Measurements from ENCODE around the gene AQP2. TPM values are rescaled to one million over a fixed set of nuclear protein-coding genes. Genes with fewer than 3 reads are reported as not detected.
A peak's percentile ranks its signal among the peaks of the same experiment; 100 is the strongest.

AQP2 gene
- total and polyA plus RNA-seq, 2 of the 4 experiments (the other 2 are of a cell fraction), result not detected

GRCh38 chr12:49979791-49980190 is 29.3 kb downstream of the AQP2 start:
- Histone ChIP-seq H3K4me3 (ENCODE audit: insufficient read depth, low read depth, low read length) (no peak overlapping the region), H2BK15ac (ENCODE audit: low read depth, low read length) (no peak overlapping the region), H2AK9ac (replicated peaks; ENCODE audit: low read depth, low read length, poor library complexity) (no peak overlapping the region), H3K56ac (ENCODE audit: extremely low read depth, insufficient read depth, low read length) (no peak overlapping the region), H2BK5ac (ENCODE audit: low read depth, low read length, poor library complexity, severe bottlenecking) (no peak overlapping the region), H3K4me1 (ENCODE audit: control insufficient read depth, insufficient read depth, low read length) (peaks cover 15% of the 10 kb centered on the region), H2AFZ (replicated peaks; ENCODE audit: low read length, poor library complexity) (no peak overlapping the region), H3K36me3 (ENCODE audit: control insufficient read depth, insufficient read depth, low read length) (no peaks in the 10 kb centered on the region), H3K14ac (replicated peaks; ENCODE audit: low read depth, low read length) (no peak overlapping the region), H2AK5ac (ENCODE audit: low read depth, low read length) (peak overlapping the region; percentile 58; the same call in 1 of the 2 replicates), H3K9me3 (ENCODE audit: control insufficient read depth, insufficient read depth, low read length) (no peaks in the 10 kb centered on the region), H3K4me2 (ENCODE audit: low read depth, low read length) (no peak overlapping the region), H4K91ac (ENCODE audit: insufficient read depth, low read depth, low read length) (no peak overlapping the region), H3K23ac (ENCODE audit: low read depth, low read length) (no peak overlapping the region), H3K27me3 (ENCODE audit: control insufficient read depth, insufficient read depth, low read length) (no peaks in the 10 kb centered on the region), H4K8ac (ENCODE audit: low read depth in 2 of 2, low read length in 2 of 2) (0 out of 4 replicates have a peak overlapping the region, but pooled peaks of 1 of the 2 experiments have one; percentile 15), H3K27ac (ENCODE audit: insufficient read depth, low read length) (no peak overlapping the region), H2BK20ac (ENCODE audit: low read depth, low read length) (no peak overlapping the region), H3K4ac (ENCODE audit: low read depth, low read length) (no peak overlapping the region), H3K79me1 (ENCODE audit: low read depth in 1 of 2, low read length in 2 of 2) (peaks cover 0 to 11% of the 10 kb centered on the region in 2 experiments; a peak in 2 of 4 replicates), H3K9me1 (ENCODE audit: insufficient read depth, low read length) (peaks cover 13% of the 10 kb centered on the region), H4K5ac (ENCODE audit: low read depth, low read length) (no peak overlapping the region), H2BK120ac (ENCODE audit: low read depth, low read length) (no peak overlapping the region), H3K9ac (ENCODE audit: low read depth, low read length) (no peak overlapping the region), H3K18ac (ENCODE audit: low read depth, low read length) (no peak overlapping the region), H4K20me1 (ENCODE audit: insufficient read depth, low read length) (no peaks in the 10 kb centered on the region)
- intact Hi-C loops (cut with micrococcal nuclease) (no loop called here), dilution Hi-C loops (cut with HindIII; ENCODE audit: low sequenced_read_pairs, unreplicated experiment) (no loop called here), in situ Hi-C loops (cut with MboI; ENCODE audit: low sequenced_read_pairs) (loop anchor here (10.0 kb wide), 1 partner anchor 195 kb away; no protein-coding TSS in a partner anchor)
- no CpG with 5 or more reads among the region's 3 CpGs for WGBS, 2 experiments (ENCODE audit: extremely low coverage in 2 of 2, insufficient read length in 1 of 2)
- ATAC-seq (ENCODE audit: low read depth) (no peak), DNase-seq (no peak)
- TF ChIP-seq ELK1 (IDR thresholded peaks at IDR 0.05; ENCODE audit: borderline replicate concordance, low read depth, low read length), result no peak
- TF ChIP-seq BHLHE40 (IDR thresholded peaks at IDR 0.05; ENCODE audit: low read depth, low read length), result no peak
- no peak for TF ChIP-seq MAFK (IDR thresholded peaks at IDR 0.05; ENCODE audit: low read depth, low read length)
- no peak for TF ChIP-seq CHD1 (IDR thresholded peaks at IDR 0.05; ENCODE audit: low read depth, low read length)
- no peak for TF ChIP-seq MAZ (IDR thresholded peaks at IDR 0.05; ENCODE audit: borderline replicate concordance, low read depth, low read length)
- TF ChIP-seq CEBPB (IDR thresholded peaks at IDR 0.05; ENCODE audit: low read depth, low read length), result no peak
- TF ChIP-seq MXI1 (IDR thresholded peaks at IDR 0.05; ENCODE audit: borderline replicate concordance, low read depth, low read length), result no peak
- TF ChIP-seq FOS (IDR thresholded peaks at IDR 0.05; ENCODE audit: low read depth, low read length), result no peak
- TF ChIP-seq USF2 (IDR thresholded peaks at IDR 0.05; ENCODE audit: low read depth, low read length), result no peak
- no peak for TF ChIP-seq RFX5 (IDR thresholded peaks at IDR 0.05; ENCODE audit: low read depth, low read length)
- TF ChIP-seq RAD21 (IDR thresholded peaks at IDR 0.05; ENCODE audit: low read length), result no peak
- TF ChIP-seq CTCF (conservative IDR thresholded peaks at IDR 0.05; ENCODE audit: low read depth, low read length), result no peak
- no peak for TF ChIP-seq RCOR1 (IDR thresholded peaks at IDR 0.05; ENCODE audit: insufficient replicate concordance, low read length)
- ChIA-PET CTCF (interaction anchor here (0.5 to 3.1 kb wide), 4 partner anchors 12 to 1518 kb away, joined by 3 to 9 read pairs (median 4); partner anchors contain the start of gene RACGAP1), POLR2A (ENCODE audit: unreplicated experiment) (no interaction called here)
- no TSS peak for BruUV-seq (replicated peaks)

All from IMR-90 (cell line).